Fibroblast of the aortic adventitia (primary cell): ENCODE data around the gene HOXB5. TPM values are rescaled to one million over a fixed set of nuclear protein-coding genes. Genes with fewer than 3 reads are reported as not detected.
A peak's percentile ranks its signal among the peaks of the same experiment; 100 is the strongest.

Experiments
- DNase-seq: peaks from one replicate; pipeline ENCODE4 v3.0.0-alpha.2; 2010; ENCODE audit warnings: low read depth
- H3K4me3 ChIP-seq: 2 replicates; pipeline ENCODE4 v1.5.1; 2011; ENCODE audit warnings: low read depth, mild to moderate bottlenecking, control low read depth, low read length, moderate library complexity
- total RNA-seq: library from RNA; depleted of rRNA; stranded (reverse); fragments of >200 nt; gene quantifications from 2 replicates; pipeline ENCODE4 v1.2.3, GENCODE V29; 2012; ENCODE audit warnings: low replicate concordance
- TF ChIP-seq, protein P1 (sequence below): IDR thresholded peaks from 2 replicates; pipeline ENCODE4 v1.5.1; 2011; ENCODE audit warnings: mild to moderate bottlenecking, low read length, control low read depth, inconsistent platforms; ENCODE audit not compliant: insufficient read depth

HOXB5 gene
- total RNA-seq, 1 donor: 0.27 TPM

DNA sequence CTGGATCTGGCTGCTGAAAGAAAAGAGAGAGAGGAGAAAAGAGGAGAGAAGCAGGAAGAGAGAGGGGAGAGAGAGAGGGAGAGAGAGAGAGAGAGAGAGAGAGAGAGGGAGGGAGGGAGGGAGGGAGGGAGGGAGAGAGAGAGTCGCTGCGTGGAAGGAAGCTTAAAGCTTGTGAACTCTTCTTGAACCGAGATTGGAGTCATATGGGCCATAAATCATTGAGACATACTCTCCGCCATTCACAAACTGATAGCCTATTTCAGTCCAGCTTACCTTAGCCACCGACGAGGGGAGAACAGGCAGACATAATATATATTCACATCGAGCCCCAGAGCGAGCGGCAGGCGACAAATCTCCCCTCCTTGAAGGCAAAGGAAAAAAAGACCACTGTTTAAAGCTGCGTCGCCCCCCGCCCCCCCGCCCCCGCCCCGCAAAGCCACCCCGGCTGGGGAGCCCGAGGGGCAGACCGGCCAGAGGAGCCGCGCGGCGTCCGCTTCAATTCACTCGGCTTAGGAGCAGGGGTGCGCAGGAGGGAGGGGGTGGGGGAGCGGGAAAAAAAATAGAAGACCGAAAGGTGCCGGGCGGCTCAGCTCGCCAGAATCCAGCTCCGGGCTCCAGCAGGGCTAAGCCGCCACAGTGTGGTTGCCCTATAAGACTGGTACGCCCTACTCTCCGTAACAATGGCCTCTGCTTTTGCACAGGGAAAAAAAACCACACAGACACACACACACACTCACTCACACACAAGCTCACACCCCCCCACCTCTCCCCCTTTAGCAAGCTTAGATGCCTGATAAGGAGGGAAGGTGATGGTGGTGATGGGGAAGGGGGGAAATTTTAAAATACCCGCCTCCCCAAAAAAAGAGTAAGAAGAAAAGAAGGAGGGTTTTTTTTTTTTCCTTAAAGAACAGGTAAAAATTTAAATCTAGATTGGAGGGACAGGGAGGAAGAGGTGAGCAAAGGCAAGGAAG, 38.0 kb downstream of the HOXB5 start:
- DNase-seq: peak; percentile 98
- TF ChIP-seq, protein P1, sequence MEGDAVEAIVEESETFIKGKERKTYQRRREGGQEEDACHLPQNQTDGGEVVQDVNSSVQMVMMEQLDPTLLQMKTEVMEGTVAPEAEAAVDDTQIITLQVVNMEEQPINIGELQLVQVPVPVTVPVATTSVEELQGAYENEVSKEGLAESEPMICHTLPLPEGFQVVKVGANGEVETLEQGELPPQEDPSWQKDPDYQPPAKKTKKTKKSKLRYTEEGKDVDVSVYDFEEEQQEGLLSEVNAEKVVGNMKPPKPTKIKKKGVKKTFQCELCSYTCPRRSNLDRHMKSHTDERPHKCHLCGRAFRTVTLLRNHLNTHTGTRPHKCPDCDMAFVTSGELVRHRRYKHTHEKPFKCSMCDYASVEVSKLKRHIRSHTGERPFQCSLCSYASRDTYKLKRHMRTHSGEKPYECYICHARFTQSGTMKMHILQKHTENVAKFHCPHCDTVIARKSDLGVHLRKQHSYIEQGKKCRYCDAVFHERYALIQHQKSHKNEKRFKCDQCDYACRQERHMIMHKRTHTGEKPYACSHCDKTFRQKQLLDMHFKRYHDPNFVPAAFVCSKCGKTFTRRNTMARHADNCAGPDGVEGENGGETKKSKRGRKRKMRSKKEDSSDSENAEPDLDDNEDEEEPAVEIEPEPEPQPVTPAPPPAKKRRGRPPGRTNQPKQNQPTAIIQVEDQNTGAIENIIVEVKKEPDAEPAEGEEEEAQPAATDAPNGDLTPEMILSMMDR: no peak
- peak overlapping the region; percentile 69 for H3K4me3 ChIP-seq

- TF ChIP-seq, protein P1: no peak
- peak; percentile 56 for DNase-seq
- peak overlapping the region; percentile 69 for H3K4me3 ChIP-seq
Measured at GRCh38 chr17:48554412-48555257, 38.9 kb downstream of the HOXB5 start.

DNA sequence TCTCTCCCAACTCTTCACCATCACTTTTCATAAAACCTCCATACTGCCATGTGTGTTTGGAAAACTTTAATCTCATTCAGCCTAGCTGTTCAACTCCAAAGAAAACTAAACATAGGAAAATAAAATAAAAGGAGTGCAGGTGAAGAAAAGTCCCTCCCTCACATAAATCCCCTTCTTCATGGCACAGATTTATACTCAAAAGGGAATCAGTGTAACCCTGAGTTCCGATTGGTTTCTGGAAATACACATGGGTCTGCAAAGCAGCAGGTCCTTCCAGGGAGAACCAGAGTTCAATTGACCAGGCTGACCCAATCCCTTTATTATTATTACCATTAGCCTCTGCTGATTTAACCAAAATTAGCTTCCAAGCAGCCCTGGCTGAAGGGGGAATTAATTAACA, 39.8 kb downstream of the HOXB5 start:
- DNase-seq: peak; percentile 42
- TF ChIP-seq, protein P1: no peak
- H3K4me3 ChIP-seq: peak overlapping the region; percentile 69

DNA sequence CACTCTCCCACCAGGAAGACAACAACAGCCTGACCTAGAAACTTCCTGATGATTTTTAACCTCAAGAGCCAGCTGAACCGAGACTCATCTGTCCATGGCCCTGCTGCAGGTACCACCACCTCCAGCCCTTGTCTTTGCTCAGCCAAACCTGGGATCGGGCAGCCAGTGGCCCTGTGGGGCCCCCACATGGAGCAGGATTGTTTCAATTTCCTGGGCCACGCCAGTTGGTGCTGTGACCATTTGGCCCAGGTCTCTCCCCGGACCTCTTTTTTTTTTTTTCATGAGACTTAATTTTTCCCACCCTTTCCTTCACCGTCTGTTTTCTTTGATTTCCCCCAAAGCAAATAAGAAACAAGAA, 40.4 kb downstream of the HOXB5 start:
- no peak for DNase-seq
- peak overlapping the region; percentile 51 for H3K4me3 ChIP-seq
- TF ChIP-seq, protein P1: no peak

DNA sequence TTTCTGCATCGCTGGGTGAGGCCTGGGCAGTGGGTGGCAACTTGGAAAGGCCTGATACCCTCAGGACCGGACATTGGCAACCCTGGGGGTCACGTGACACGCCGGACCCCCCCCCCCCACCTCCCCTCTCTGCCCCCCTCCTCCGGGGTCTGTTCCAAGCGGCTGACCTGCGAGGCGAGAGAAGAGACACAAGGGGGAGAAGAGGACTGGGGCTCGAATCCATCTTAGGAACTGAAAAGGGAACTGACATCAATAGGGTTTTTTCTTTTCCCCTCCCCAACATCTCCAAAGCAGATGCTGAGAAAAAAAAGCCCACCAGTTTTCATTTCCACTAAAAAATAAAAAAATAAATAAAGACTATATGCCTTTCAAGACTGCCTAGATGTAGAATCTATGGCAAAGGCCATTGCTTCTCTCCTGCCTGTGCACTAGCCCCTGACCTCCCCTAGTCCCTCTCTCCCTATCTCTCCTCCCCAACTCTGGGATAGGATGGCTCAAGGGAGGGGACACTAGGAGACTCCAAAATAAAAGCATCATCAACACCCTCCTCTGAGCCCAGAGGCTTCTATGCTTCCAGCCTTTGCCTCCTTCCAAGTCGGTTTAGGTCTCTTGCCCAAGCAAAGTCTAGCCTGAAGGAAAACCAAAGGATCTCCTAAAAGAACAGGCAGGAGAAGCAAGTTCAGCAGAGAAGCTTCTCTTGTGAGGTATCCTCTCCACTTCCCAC, 41.0 kb downstream of the HOXB5 start:
- peak; percentile 70 for DNase-seq
- TF ChIP-seq, protein P1: no peak
- H3K4me3 ChIP-seq: peak overlapping the region; percentile 51

DNA sequence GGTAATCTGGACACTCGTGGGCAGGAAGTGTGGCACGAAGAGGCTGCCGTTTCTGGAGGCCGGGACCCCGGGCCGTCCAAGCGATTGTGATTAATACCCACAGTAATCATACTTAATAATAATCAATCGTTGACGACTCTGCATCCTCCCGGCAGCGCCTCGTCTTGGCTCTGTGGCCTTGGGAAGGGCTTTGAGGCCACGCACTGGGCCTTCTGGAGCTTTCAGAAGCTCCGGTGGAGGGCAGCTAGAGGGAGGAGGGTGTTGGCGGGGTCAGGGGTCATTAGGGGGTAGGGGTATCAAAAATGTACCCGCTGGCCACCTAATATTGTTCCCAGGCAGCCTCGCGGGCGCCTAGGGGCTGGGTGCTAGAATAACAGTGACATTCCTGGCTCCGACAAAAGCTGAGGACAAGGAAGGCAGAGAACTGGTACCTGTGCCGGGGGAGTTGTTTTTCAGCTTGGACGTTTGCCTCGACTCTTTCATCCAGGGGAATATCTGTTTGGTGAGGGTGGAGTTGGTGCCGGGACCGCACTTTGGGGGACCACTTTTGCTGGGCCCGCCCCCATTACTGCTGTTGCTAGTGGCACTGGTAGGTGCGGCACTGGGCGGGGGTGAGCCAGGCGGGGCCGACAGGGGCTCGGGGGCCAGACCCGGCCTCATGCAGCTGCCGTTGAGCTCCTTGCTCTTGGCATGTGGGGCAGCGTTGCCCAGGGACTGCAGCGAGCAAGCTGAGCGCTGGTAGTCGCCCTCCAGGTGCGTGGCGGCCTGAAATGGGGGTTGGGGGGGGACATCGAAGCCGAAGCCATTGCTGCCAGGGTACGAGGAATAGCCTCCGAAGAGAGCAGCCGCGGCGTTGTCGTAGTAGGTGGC, 41.7 kb downstream of the HOXB5 start:
- H3K4me3 ChIP-seq: peak overlapping the region; percentile 17
- TF ChIP-seq, protein P1: no peak
- no peak for DNase-seq
